ENCODE data around the gene SLC44A2. TPM values are rescaled to one million over a fixed set of nuclear protein-coding genes. Genes with fewer than 3 reads are reported as not detected.

Gene SLC44A2
- total RNA-seq, 1 donor from 2014 or later = 89.4 TPM

DNA sequence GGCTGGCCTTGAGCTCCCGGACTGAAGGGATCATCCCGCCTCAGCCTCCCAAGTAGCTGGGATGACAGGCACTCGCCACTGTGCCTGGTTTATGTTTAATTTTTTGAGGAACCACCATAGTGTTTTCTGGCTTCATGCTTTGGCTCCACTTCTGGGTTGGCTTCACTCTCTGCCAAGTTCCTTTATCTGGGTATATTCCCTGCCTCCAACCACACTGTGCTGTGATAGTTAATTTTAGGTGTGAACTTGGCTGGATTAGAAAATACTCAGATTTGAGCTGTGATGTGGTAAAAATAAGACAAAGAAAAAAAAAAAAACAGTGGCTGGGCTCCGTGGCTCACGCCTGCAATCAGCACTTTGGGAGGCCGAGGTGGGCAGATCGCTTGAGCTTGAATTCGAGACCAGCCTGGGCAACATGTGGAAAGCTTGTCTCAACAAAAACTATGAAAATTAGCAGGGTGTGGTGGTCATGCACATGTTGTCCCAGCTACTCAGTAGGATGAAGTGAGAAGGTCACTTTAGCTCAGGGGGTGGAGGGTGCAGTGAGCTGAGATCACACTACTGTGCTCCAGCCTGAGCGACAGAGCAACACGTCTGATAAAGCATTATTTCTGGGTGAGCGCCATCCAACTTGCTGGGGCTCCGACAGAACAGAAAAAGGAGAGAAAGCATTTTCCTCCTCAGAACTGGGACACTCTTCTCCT is 21.3 kb downstream of the SLC44A2 start:
- Histone ChIP-seq H3K4me3 (no peak overlapping the region), H3K27me3 (no peaks in the 10 kb centered on the region), H3K36me3 (peaks cover 0 to 9% of the 10 kb centered on the region in 2 donors), H3K4me1 (peaks cover 18% of the 10 kb centered on the region), H3K27ac (no peak overlapping the region), H3K9me3 (no peaks in the 10 kb centered on the region)
- intact Hi-C loops (cut with DNase I) = no loop called here
- no peak for DNase-seq (ENCODE audit: extremely low spot score in 2 of 2)
- TF ChIP-seq POLR2AphosphoS5 (IDR thresholded peaks at IDR 0.05; ENCODE audit: insufficient read depth in 1 of 2, low read depth in 1 of 2) (no peak), POLR2A (IDR thresholded peaks at IDR 0.05) (no peak)
- TF ChIP-seq, protein P1, sequence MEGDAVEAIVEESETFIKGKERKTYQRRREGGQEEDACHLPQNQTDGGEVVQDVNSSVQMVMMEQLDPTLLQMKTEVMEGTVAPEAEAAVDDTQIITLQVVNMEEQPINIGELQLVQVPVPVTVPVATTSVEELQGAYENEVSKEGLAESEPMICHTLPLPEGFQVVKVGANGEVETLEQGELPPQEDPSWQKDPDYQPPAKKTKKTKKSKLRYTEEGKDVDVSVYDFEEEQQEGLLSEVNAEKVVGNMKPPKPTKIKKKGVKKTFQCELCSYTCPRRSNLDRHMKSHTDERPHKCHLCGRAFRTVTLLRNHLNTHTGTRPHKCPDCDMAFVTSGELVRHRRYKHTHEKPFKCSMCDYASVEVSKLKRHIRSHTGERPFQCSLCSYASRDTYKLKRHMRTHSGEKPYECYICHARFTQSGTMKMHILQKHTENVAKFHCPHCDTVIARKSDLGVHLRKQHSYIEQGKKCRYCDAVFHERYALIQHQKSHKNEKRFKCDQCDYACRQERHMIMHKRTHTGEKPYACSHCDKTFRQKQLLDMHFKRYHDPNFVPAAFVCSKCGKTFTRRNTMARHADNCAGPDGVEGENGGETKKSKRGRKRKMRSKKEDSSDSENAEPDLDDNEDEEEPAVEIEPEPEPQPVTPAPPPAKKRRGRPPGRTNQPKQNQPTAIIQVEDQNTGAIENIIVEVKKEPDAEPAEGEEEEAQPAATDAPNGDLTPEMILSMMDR (IDR thresholded peaks at IDR 0.05) = no peak

DNA sequence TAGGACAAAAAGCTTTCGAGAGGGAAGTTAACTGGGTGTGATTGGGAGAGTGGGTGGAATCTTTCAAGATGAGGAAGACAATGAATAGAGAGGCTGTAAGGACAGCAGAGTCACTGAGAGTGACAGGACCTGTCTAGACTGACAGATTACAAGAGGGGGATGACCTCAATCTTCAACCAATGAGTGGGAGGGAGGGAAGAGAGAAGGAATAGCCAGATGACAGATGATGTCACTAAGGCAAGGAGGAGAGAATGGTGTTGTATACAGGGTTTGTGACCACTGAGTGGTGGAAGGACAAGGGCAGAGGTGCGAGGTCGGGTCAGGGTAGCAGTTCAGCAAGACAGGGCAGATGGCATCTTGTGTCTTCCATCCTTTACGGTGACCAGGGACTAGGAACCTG is 23.0 kb downstream of the SLC44A2 start:
- TF ChIP-seq POLR2A (IDR thresholded peaks at IDR 0.05) = no peak
- TF ChIP-seq POLR2AphosphoS5 (IDR thresholded peaks at IDR 0.05; ENCODE audit: insufficient read depth in 1 of 2, low read depth in 1 of 2) = no peak
- TF ChIP-seq, protein P1 (IDR thresholded peaks at IDR 0.05) = no peak
- intact Hi-C loops (cut with DNase I) = no loop called here
- Histone ChIP-seq H3K27me3 (no peaks in the 10 kb centered on the region), H3K4me1 (peaks cover 27% of the 10 kb centered on the region), H3K9me3 (no peaks in the 10 kb centered on the region), H3K4me3 (no peak overlapping the region), H3K36me3 (no peaks in the 10 kb centered on the region), H3K27ac (no peak overlapping the region)
- DNase-seq (ENCODE audit: extremely low spot score in 2 of 2) = no peak

DNA sequence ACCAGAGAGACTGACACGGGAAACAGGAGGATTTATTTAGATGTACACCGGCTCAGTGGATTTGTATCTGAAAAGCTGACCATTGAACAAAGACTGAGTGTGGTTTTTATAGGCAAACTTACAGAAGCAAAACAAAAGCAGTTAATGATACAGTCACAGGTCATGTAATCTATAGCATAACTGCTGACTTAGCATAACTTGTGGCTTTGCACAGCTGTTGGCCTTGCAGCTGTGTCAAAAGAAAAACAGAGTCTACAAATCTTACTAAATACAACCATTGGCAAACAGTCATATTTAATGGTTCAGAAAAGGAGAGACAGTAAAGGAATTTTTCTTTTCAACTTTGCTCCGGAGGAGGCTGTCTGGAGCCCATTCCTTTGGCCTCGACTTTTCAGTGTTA is 26.5 kb downstream of the SLC44A2 start:
- no peaks in the 10 kb centered on the region for H3K36me3 ChIP-seq
- H3K4me3 ChIP-seq = no peak overlapping the region
- H3K4me1 ChIP-seq = peaks cover 33% of the 10 kb centered on the region
- TF ChIP-seq, protein P1 (IDR thresholded peaks at IDR 0.05) = no peak
- TF ChIP-seq POLR2AphosphoS5 (IDR thresholded peaks at IDR 0.05; ENCODE audit: insufficient read depth in 1 of 2, low read depth in 1 of 2) = no peak
- no peak for TF ChIP-seq POLR2A (IDR thresholded peaks at IDR 0.05)
- H3K27me3 ChIP-seq = no peaks in the 10 kb centered on the region
- H3K27ac ChIP-seq = no peak overlapping the region
- DNase-seq (ENCODE audit: extremely low spot score in 2 of 2) = no peak
- no peaks in the 10 kb centered on the region for H3K9me3 ChIP-seq
- intact Hi-C loops (cut with DNase I) = no loop called here

DNA sequence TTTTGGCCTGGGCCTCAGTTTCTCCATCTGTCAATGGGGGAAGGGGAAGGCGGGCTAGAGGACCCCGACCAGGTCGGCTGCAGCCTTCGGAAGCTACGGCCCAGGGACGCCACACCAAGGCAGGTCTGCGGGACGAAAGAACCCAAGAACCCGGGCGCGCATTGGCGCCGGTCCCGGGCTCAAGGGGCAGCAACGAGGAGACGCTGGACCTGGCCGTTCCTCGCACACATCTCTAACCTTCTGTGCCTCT is 28.1 kb downstream of the SLC44A2 start:
- H3K4me1 ChIP-seq = peaks cover 49% of the 10 kb centered on the region
- TF ChIP-seq POLR2AphosphoS5 (IDR thresholded peaks at IDR 0.05; ENCODE audit: insufficient read depth in 1 of 2, low read depth in 1 of 2) (no peak), POLR2A (IDR thresholded peaks at IDR 0.05) (no peak)
- TF ChIP-seq, protein P1 (IDR thresholded peaks at IDR 0.05) = no peak
- no peaks in the 10 kb centered on the region for H3K27me3 ChIP-seq
- H3K4me3 ChIP-seq = peak overlapping the region; percentile 66 to 91
- H3K27ac ChIP-seq = peak overlapping the region; percentile 94
- H3K36me3 ChIP-seq = no peaks in the 10 kb centered on the region
- intact Hi-C loops (cut with DNase I) = no loop called here
- DNase-seq (ENCODE audit: extremely low spot score in 2 of 2) = no peak
- no peaks in the 10 kb centered on the region for H3K9me3 ChIP-seq

DNA sequence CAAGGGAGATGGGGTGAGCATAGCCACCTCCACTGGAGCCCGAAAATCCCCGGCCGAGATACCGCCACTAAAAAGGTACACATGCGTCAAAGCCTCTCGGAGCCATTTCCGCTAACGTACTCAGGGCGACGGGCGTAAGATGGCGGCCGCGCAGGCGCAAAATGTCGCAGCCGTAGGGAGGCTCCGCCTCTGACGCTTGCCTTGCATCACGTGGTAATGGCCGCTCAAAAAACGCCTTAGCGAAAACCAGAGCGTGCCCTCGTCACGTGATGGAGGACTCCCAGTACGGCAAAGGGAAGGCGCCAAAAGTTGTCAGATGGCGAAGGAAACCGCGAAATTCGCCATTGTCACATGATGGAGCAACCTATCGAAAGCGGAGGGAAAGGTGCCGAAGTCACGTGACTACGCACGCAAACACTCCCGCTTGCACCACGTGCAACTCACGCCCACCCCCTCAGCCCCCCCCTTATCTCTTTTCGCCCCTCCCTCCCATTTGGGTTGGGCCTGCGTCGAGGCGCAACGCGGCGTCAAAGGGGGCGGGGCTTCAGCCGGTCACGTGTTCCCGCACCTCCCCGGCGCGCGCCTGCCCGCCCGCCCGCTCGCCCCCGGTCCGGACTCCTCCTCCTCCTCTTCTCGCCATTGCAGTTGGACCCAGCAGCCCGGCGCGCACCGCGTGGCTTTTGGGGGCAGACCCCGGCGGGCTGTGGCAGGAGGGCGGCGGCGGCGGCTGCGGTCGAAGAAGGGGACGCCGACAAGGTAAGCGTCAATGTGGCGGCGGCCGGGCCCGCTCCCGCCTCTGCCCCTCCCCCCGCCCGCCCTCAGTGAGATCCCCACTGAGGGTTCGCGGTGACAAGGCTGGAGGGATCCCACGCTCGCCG is 28.6 kb downstream of the SLC44A2 start, which contains the start of gene ILF3:
TSS of gene ILF3 (plus strand) at position 615 of the 878 bp plus-strand sequence. CDS start 16,260 bp downstream, outside the sequence.
- peak within 1 kb of the TSS; percentile 94 for H3K27ac ChIP-seq
- H3K4me1 ChIP-seq = peaks cover 54% of the 10 kb centered on the region
- H3K9me3 ChIP-seq = no peaks in the 10 kb centered on the region
- H3K4me3 ChIP-seq = peak within 1 kb of the TSS; percentile 67 to 91
- H3K36me3 ChIP-seq = no peaks in the 10 kb centered on the region
- peak; percentile 99 to 100 for DNase-seq (ENCODE audit: extremely low spot score in 2 of 2)
- H3K27me3 ChIP-seq = no peaks in the 10 kb centered on the region
- intact Hi-C loops (cut with DNase I) = no loop called here
- TF ChIP-seq POLR2A (IDR thresholded peaks at IDR 0.05) = peak in 1 of 2 donors; percentile 98
- TF ChIP-seq, protein P1 (IDR thresholded peaks at IDR 0.05) = no peak
- peak; percentile 99 to 100 for TF ChIP-seq POLR2AphosphoS5 (IDR thresholded peaks at IDR 0.05; ENCODE audit: insufficient read depth in 1 of 2, low read depth in 1 of 2)
